C4-2B (cell line): Measurements from ENCODE around the gene BAG3.

Experiments used
- ZFX ChIP-seq: fragments of 450-650 bp; IDR thresholded peaks from 2 replicates; pipeline ENCODE4 v1.6.1; 2017
- TF ChIP-seq, protein P1 (sequence below): fragments of 450-650 bp; conservative IDR thresholded peaks from 2 replicates; pipeline ENCODE4 v1.5.1; 2017; ENCODE audit warnings: mild to moderate bottlenecking

DNA sequence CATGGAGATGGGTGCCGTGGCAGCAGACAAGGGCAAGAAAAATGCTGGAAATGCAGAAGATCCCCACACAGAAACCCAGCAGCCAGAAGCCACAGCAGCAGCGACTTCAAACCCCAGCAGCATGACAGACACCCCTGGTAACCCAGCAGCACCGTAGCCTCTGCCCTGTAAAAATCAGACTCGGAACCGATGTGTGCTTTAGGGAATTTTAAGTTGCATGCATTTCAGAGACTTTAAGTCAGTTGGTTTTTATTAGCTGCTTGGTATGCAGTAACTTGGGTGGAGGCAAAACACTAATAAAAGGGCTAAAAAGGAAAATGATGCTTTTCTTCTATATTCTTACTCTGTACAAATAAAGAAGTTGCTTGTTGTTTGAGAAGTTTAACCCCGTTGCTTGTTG lies 25.9 kb downstream of the BAG3 start:
- TF ChIP-seq, protein P1, sequence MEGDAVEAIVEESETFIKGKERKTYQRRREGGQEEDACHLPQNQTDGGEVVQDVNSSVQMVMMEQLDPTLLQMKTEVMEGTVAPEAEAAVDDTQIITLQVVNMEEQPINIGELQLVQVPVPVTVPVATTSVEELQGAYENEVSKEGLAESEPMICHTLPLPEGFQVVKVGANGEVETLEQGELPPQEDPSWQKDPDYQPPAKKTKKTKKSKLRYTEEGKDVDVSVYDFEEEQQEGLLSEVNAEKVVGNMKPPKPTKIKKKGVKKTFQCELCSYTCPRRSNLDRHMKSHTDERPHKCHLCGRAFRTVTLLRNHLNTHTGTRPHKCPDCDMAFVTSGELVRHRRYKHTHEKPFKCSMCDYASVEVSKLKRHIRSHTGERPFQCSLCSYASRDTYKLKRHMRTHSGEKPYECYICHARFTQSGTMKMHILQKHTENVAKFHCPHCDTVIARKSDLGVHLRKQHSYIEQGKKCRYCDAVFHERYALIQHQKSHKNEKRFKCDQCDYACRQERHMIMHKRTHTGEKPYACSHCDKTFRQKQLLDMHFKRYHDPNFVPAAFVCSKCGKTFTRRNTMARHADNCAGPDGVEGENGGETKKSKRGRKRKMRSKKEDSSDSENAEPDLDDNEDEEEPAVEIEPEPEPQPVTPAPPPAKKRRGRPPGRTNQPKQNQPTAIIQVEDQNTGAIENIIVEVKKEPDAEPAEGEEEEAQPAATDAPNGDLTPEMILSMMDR, result no peak
- no peak for TF ChIP-seq ZFX
